ENCODE results near the gene PRDM10. TPM values are rescaled to one million over a fixed set of nuclear protein-coding genes. Genes with fewer than 3 reads are reported as not detected.
A peak's percentile ranks its signal among the peaks of the same experiment; 100 is the strongest.
"Not testable (repeated sequence)": the region's sequence is repeated elsewhere in the genome, so short reads cannot be mapped to it uniquely, and the experiment has no call there.

Gene PRDM10
- total and polyA plus RNA-seq, 8 donors = 1.7 to 148 (median 7.0) TPM

DNA sequence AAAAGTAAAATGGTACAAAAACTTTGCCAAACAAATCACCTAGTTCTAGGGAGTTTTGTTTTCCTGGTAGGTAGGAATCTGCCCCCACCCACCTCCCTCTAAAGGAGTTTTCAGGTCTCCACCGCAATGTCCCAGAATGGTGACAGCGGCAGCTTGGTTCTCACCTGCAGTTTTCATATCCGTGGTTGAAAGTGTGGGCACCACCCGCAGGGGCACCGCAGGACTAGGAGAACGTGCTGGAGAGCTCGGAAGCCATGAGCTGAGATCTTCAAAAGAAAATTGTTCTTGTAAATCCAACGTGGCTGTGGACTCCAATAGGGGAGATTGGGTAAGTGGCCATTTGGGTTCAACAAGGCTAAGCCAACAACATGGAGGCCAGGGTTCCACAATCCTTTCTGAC lies 118.1 kb downstream of the PRDM10 start:
- DNase-seq = no peak
- no peaks in the 10 kb centered on the region for H3K4me1 ChIP-seq
- TF ChIP-seq CTCF (IDR thresholded peaks at IDR 0.05) = no peak
- TF ChIP-seq EP300 (IDR thresholded peaks at IDR 0.05) = no peak
- TF ChIP-seq POLR2A (IDR thresholded peaks at IDR 0.05) = no peak
- no peak for TF ChIP-seq POLR2AphosphoS5 (IDR thresholded peaks at IDR 0.05)
- no peak overlapping the region for H3K4me3 ChIP-seq
- no peak overlapping the region for H3K27ac ChIP-seq
- 91 to 97% (median 94%) methylated on average over 8 of the region's 8 CpGs for WGBS, 5 donors
- intact Hi-C loops (cut with DNase I; ENCODE audit: low total_unique reads) = no loop called here
- no peaks in the 10 kb centered on the region for H3K27me3 ChIP-seq
- peaks cover 80 to 100% (median 100%) of the 10 kb centered on the region in 4 donors for H3K36me3 ChIP-seq
- H3K9me3 ChIP-seq = no peaks in the 10 kb centered on the region

DNA sequence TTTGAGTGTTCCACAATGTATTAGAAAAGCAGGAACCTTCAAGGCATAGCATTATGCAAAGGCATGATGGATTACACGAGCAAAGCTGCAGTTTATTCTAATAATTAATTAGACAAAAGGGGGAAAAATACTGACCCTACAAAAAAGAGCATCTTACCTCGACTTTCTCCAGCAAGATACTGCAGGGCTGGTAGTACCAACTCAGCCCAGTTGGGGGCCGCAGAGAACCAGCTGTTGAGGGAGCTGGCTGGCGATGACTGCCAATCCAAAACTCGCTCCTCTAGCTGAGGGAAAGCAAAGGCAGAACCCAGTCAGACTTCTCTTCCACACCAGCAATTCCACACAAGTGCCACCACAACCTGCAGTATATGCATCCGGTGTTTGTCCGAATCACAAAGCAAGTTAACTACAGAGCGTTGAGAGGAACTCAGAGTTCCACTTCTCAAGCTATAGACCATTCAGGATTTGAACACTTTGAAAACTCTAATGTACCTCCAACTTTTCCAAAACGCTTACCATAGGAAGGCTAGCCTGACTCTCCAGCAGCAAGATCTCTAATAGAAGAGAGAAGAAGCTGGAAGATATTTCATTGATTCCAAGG lies 121.0 kb downstream of the PRDM10 start:
- Histone ChIP-seq H3K27ac (no peak overlapping the region), H3K4me3 (no peak overlapping the region), H3K4me1 (no peaks in the 10 kb centered on the region), H3K27me3 (no peaks in the 10 kb centered on the region), H3K36me3 (peaks cover 74 to 100% (median 100%) of the 10 kb centered on the region in 4 donors), H3K9me3 (no peaks in the 10 kb centered on the region)
- peak; percentile 53 to 63 for DNase-seq
- TF ChIP-seq POLR2AphosphoS5 (IDR thresholded peaks at IDR 0.05) = no peak
- peak in 5 of 7 experiments; percentile 10 to 45 (median 41) for TF ChIP-seq CTCF (IDR thresholded peaks at IDR 0.05)
- WGBS, 5 donors = 52 to 71% (median 63%) methylated on average over 9 of the region's 9 CpGs
- intact Hi-C loops (cut with DNase I; ENCODE audit: low total_unique reads) = no loop called here

GRCh38 chr11:129880311-129880710 lies 122.3 kb downstream of the PRDM10 start:
- Histone ChIP-seq H3K4me1 (no peaks in the 10 kb centered on the region), H3K27ac (no peak overlapping the region), H3K27me3 (no peaks in the 10 kb centered on the region), H3K9me3 (no peaks in the 10 kb centered on the region), H3K36me3 (peaks cover 68 to 100% (median 100%) of the 10 kb centered on the region in 4 donors), H3K4me3 (no peak overlapping the region)
- 81 to 95% (median 91%) methylated on average over 3 of the region's 3 CpGs for WGBS, 5 donors
- DNase-seq = no peak
- intact Hi-C loops (cut with DNase I; ENCODE audit: low total_unique reads) = no loop called here
- TF ChIP-seq POLR2A (IDR thresholded peaks at IDR 0.05) = no peak
- no peak for TF ChIP-seq POLR2AphosphoS5 (IDR thresholded peaks at IDR 0.05)
- no peak for TF ChIP-seq CTCF (IDR thresholded peaks at IDR 0.05)
- no peak for TF ChIP-seq EP300 (IDR thresholded peaks at IDR 0.05)

DNA sequence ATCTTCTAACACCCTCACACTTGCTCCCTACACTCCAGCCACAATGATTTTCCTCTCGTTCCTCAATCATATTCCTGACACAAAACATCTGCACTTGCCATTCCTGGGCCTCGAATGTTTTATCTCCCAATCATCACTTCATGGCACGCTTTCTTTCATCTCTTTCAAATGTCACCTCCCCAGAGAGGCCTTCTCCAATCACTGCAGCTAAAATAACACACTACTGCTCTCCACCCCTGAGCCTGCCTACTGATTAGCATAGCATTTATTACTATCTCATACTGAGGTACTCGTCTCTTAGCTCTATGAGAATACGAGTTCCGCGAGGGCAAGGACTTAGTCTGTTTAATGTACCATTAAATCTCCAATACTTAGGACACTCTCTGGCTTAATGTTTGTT lies 130.7 kb downstream of the PRDM10 start:
- Histone ChIP-seq H3K4me1 (peaks cover 0 to 11% (median 5%) of the 10 kb centered on the region in 4 donors), H3K4me3 (no peak overlapping the region), H3K27ac (no peak overlapping the region), H3K9me3 (no peaks in the 10 kb centered on the region), H3K27me3 (no peaks in the 10 kb centered on the region), H3K36me3 (peaks cover 68 to 99% (median 99%) of the 10 kb centered on the region in 4 donors)
- intact Hi-C loops (cut with DNase I; ENCODE audit: low total_unique reads) = no loop called here
- no peak for TF ChIP-seq POLR2A (IDR thresholded peaks at IDR 0.05)
- TF ChIP-seq EP300 (IDR thresholded peaks at IDR 0.05) = no peak
- no peak for TF ChIP-seq CTCF (IDR thresholded peaks at IDR 0.05)
- no peak for TF ChIP-seq POLR2AphosphoS5 (IDR thresholded peaks at IDR 0.05)
- WGBS, 5 donors = 34 to 76% (median 54%) methylated on average over 7 of the region's 7 CpGs
- no peak for DNase-seq

DNA sequence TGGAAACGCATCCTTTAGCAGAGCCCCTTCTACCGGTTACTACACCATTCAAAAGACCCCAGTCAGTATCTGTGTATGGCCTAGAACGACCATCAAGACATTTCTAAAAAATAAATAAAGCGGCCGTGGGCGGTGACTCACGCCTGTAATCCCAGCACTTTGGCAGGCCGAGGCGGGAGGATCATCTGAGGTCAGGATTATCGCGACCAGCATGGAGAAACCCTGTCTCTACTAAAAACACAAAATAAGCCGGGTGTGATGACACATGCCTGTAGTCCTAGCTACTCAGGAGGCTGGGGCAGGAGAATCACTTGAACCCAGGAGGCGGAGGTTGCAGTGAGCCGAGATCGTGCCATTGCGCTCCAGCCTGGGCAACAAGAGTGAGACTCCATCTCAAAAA lies 134.0 kb downstream of the PRDM10 start:
- Histone ChIP-seq H3K4me1 (peaks cover 0 to 23% (median 11%) of the 10 kb centered on the region in 4 donors), H3K36me3 (peaks cover 64 to 99% (median 99%) of the 10 kb centered on the region in 4 donors)
- intact Hi-C loops (cut with DNase I; ENCODE audit: low total_unique reads); H3K27ac ChIP-seq; H3K9me3 ChIP-seq; DNase-seq; H3K4me3 ChIP-seq; H3K27me3 ChIP-seq: not testable (repeated sequence)
- 76 to 86% (median 77%) methylated on average over 16 of the region's 16 CpGs for WGBS, 5 donors
